SK-N-SH (cell line): ENCODE results near the gene MLIP.

Source experiments
- MAX ChIP-seq: IDR thresholded peaks from 2 replicates; pipeline ENCODE4 v1.4.0; 2012; ENCODE audit warnings: low read depth
- MXI1 ChIP-seq: IDR thresholded peaks from 2 replicates; pipeline ENCODE4 v1.6.1; 2012; ENCODE audit warnings: mild to moderate bottlenecking, low read depth, low read length, improper control_type of control experiment
- NFIC ChIP-seq: IDR thresholded peaks from 2 replicates; pipeline ENCODE4 v1.4.0; 2012; ENCODE audit warnings: borderline replicate concordance
- NRF1 ChIP-seq: IDR thresholded peaks from 2 replicates; pipeline ENCODE4 v1.6.1; 2012; ENCODE audit warnings: low read depth, mild to moderate bottlenecking, low read length
- SIN3A ChIP-seq: IDR thresholded peaks from 2 replicates; pipeline ENCODE4 v1.6.1; 2012; ENCODE audit warnings: low read depth, mild to moderate bottlenecking, low read length, moderate library complexity, borderline replicate concordance
- TAF1 ChIP-seq: IDR thresholded peaks from 2 replicates; pipeline ENCODE4 v1.6.1; 2012; ENCODE audit warnings: low read depth, mild to moderate bottlenecking, low read length, moderate library complexity, borderline replicate concordance
- USF1 ChIP-seq: IDR thresholded peaks from 2 replicates; pipeline ENCODE4 v1.4.0; 2012; ENCODE audit warnings: low read depth, borderline replicate concordance
- TF ChIP-seq, protein P1 (sequence below): fragments of 200-600 bp; sonication (generic); IDR thresholded peaks from 2 replicates; pipeline ENCODE4 v1.6.1; 2017; ENCODE audit warnings: antibody characterized with exemption, mild to moderate bottlenecking, moderate library complexity

DNA sequence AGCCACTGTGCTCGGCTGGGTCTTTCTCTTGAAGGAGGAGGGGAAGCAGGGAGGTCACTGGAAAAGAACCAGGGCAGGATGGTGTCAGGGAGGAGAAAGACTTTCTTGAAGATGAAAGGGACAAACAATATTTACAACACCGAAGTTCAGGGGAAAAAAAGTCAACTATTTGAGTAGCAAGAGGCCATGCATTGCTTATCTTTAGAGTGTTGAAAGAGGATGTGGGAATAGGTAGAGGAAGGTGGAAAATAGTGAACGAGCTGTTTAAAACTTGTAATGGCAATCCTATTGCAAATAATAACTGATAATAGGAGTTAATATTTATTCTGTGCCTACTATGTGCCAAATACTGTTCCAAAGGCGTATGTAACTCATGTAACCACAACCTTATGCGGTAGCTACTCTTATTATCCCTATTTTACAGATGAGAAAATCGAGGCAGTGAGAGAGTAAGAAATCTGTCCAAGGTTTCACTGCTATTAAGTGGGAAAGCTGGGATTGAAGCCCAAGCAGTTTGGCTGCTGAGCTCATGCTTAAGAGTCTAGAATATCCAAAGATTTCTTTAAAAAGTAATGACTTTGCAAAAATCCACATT lies 12.7 kb upstream of the MLIP start:
- TF ChIP-seq, protein P1, sequence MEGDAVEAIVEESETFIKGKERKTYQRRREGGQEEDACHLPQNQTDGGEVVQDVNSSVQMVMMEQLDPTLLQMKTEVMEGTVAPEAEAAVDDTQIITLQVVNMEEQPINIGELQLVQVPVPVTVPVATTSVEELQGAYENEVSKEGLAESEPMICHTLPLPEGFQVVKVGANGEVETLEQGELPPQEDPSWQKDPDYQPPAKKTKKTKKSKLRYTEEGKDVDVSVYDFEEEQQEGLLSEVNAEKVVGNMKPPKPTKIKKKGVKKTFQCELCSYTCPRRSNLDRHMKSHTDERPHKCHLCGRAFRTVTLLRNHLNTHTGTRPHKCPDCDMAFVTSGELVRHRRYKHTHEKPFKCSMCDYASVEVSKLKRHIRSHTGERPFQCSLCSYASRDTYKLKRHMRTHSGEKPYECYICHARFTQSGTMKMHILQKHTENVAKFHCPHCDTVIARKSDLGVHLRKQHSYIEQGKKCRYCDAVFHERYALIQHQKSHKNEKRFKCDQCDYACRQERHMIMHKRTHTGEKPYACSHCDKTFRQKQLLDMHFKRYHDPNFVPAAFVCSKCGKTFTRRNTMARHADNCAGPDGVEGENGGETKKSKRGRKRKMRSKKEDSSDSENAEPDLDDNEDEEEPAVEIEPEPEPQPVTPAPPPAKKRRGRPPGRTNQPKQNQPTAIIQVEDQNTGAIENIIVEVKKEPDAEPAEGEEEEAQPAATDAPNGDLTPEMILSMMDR, result no peak
- TF ChIP-seq MXI1, result no peak
- no peak for TF ChIP-seq MAX
- TF ChIP-seq NRF1, result no peak
- TF ChIP-seq NFIC, result no peak
- TF ChIP-seq SIN3A, result no peak
- no peak for TF ChIP-seq USF1
- no peak for TF ChIP-seq TAF1
